Gastroesophageal sphincter (tissue), 3 donors: ENCODE results near the gene EXOSC6.
A peak's percentile ranks its signal among the peaks of the same experiment; 100 is the strongest.

Experiments
- EP300 ChIP-seq: sonication (generic); formaldehyde crosslinking; IDR thresholded peaks from one replicate; pipeline ENCODE4 v1.6.1; 2017; ENCODE audit warnings: antibody characterized with exemption, mild to moderate bottlenecking
- POLR2A ChIP-seq, 2 donors: fragments of 450-650 bp; IDR thresholded peaks; one replicate each; pipeline ENCODE4 v1.6.1; 2017; ENCODE audit warnings: antibody characterized with exemption in 2 of 2, mild to moderate bottlenecking in 2 of 2, moderate library complexity in 1 of 2
- TF ChIP-seq, protein P1 (sequence below), 4 experiments: fragments of 200-600 bp in 2 of 4; fragments of 450-650 bp in 2 of 4; sonication (generic) in 1 of 4; IDR thresholded peaks; one replicate each; pipeline ENCODE4 v1.5.1; 2017 to 2019; ENCODE audit warnings: antibody characterized with exemption in 4 of 4, mild to moderate bottlenecking in 2 of 4, moderate library complexity in 2 of 4

DNA sequence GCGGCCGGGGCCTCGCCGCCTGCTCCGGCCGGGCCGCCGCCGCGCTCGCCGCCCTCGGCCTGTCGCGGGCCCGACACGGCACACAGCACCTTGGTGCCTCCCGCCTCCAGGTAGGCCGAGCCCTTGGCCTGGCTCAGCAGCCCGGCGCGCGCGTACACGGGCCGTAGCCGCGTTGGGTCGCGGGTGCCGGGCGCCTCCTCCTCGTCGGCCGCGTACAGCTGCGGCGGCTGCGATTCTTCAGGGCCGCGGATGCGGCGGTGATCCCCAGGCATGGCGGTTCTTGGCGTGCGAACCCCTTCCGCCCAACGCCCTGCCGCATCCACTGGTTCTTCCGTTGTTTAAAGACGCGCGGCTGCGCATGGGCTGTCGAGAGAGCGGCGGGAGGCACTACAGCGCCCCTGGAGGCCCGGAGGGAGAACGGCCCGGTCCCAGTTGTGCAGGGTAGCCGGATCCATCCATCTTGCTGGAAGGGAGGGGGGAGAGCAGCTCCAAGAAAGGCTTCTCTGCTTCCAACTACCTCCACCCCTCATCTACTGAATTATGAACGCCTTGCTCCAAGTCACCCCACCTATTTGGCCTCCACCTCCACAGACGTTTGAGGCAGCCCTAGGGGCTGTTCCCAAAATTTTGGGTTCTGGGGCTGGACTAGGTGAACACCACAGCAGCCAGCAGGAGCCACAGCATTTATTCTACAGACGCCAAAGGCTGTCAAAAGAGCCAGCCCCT, at the start of gene EXOSC6:
- peak; percentile 73 to 75 for TF ChIP-seq POLR2A (IDR thresholded peaks at IDR 0.05)
- TF ChIP-seq, protein P1, sequence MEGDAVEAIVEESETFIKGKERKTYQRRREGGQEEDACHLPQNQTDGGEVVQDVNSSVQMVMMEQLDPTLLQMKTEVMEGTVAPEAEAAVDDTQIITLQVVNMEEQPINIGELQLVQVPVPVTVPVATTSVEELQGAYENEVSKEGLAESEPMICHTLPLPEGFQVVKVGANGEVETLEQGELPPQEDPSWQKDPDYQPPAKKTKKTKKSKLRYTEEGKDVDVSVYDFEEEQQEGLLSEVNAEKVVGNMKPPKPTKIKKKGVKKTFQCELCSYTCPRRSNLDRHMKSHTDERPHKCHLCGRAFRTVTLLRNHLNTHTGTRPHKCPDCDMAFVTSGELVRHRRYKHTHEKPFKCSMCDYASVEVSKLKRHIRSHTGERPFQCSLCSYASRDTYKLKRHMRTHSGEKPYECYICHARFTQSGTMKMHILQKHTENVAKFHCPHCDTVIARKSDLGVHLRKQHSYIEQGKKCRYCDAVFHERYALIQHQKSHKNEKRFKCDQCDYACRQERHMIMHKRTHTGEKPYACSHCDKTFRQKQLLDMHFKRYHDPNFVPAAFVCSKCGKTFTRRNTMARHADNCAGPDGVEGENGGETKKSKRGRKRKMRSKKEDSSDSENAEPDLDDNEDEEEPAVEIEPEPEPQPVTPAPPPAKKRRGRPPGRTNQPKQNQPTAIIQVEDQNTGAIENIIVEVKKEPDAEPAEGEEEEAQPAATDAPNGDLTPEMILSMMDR (IDR thresholded peaks at IDR 0.05) = peak in 3 of 4 experiments; percentile 81 to 98 (median 91)
- no peak for TF ChIP-seq EP300
